ENCODE measurements around the gene PRTG. TPM values are rescaled to one million over a fixed set of nuclear protein-coding genes. Genes with fewer than 3 reads are reported as not detected.
A peak's percentile ranks its signal among the peaks of the same experiment; 100 is the strongest.

Gene PRTG
- polyA plus RNA-seq, 1 of the 3 experiments (the other 2 are of a cell fraction), result 3.0 TPM

- no peaks in the 10 kb centered on the region for H3K9me3 ChIP-seq
- no peaks in the 10 kb centered on the region for H4K20me1 ChIP-seq (ENCODE audit: insufficient read depth)
- no peak overlapping the region for H3K27ac ChIP-seq (ENCODE audit: low read depth in 2 of 2, low read length in 1 of 2)
- H3K27me3 ChIP-seq (ENCODE audit: insufficient read depth), result no peaks in the 10 kb centered on the region
- no peaks in the 10 kb centered on the region for H3K79me2 ChIP-seq (ENCODE audit: insufficient read depth)
- H3K9ac ChIP-seq, result no peak overlapping the region
- H3K4me1 ChIP-seq (ENCODE audit: control insufficient read depth in 1 of 2, insufficient read depth in 2 of 2, low read depth in 1 of 2, low read length in 1 of 2), result peaks cover 0 to 11% of the 10 kb centered on the region in 2 experiments; a peak in 3 of 4 replicates
- no peaks in the 10 kb centered on the region for H3K9me2 ChIP-seq
- no peak overlapping the region for H3K4me2 ChIP-seq
- no peaks in the 10 kb centered on the region for H3F3A ChIP-seq (replicated peaks; ENCODE audit: insufficient read depth)
- 94% methylated on average over 5 of the region's 5 CpGs for WGBS (ENCODE audit: low lambda C conversion rate)
- ChIA-PET POLR2A (no interaction called here), CTCF (no interaction called here)
- TF ChIP-seq ELF1 (IDR thresholded peaks at IDR 0.05), result no peak
- no peak for TF ChIP-seq TEAD4 (IDR thresholded peaks at IDR 0.05; ENCODE audit: borderline replicate concordance, insufficient read depth)
- no peak for TF ChIP-seq RFX5 (IDR thresholded peaks at IDR 0.05; ENCODE audit: low read length)
- TF ChIP-seq USF2 (IDR thresholded peaks at IDR 0.05; ENCODE audit: borderline replicate concordance, low read depth, low read length), result no peak
- TF ChIP-seq TCF12 (IDR thresholded peaks at IDR 0.05), result no peak
- TF ChIP-seq, protein P1, sequence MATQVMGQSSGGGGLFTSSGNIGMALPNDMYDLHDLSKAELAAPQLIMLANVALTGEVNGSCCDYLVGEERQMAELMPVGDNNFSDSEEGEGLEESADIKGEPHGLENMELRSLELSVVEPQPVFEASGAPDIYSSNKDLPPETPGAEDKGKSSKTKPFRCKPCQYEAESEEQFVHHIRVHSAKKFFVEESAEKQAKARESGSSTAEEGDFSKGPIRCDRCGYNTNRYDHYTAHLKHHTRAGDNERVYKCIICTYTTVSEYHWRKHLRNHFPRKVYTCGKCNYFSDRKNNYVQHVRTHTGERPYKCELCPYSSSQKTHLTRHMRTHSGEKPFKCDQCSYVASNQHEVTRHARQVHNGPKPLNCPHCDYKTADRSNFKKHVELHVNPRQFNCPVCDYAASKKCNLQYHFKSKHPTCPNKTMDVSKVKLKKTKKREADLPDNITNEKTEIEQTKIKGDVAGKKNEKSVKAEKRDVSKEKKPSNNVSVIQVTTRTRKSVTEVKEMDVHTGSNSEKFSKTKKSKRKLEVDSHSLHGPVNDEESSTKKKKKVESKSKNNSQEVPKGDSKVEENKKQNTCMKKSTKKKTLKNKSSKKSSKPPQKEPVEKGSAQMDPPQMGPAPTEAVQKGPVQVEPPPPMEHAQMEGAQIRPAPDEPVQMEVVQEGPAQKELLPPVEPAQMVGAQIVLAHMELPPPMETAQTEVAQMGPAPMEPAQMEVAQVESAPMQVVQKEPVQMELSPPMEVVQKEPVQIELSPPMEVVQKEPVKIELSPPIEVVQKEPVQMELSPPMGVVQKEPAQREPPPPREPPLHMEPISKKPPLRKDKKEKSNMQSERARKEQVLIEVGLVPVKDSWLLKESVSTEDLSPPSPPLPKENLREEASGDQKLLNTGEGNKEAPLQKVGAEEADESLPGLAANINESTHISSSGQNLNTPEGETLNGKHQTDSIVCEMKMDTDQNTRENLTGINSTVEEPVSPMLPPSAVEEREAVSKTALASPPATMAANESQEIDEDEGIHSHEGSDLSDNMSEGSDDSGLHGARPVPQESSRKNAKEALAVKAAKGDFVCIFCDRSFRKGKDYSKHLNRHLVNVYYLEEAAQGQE (IDR thresholded peaks at IDR 0.05; ENCODE audit: low read depth, low read length), result no peak
- TF ChIP-seq MXI1 (IDR thresholded peaks at IDR 0.05; ENCODE audit: low read depth, low read length), result no peak
- TF ChIP-seq CHD2 (IDR thresholded peaks at IDR 0.05; ENCODE audit: low read length, partially characterized antibody), result no peak
- no peak overlapping the region for H3K4me3 ChIP-seq (ENCODE audit: low read depth in 2 of 2, low read length in 1 of 2)
- DNase-seq, result no peak
- H3K36me3 ChIP-seq (replicated peaks in 1 of 2; ENCODE audit: control insufficient read depth in 1 of 2, insufficient read depth in 2 of 2, low read length in 1 of 2), result peaks cover 12 to 33% of the 10 kb centered on the region in 2 experiments
- no peak overlapping the region for H2AFZ ChIP-seq (ENCODE audit: low read depth)
Observed at GRCh38 chr15:55681631-55682030, 61.3 kb downstream of the PRTG start.

DNA sequence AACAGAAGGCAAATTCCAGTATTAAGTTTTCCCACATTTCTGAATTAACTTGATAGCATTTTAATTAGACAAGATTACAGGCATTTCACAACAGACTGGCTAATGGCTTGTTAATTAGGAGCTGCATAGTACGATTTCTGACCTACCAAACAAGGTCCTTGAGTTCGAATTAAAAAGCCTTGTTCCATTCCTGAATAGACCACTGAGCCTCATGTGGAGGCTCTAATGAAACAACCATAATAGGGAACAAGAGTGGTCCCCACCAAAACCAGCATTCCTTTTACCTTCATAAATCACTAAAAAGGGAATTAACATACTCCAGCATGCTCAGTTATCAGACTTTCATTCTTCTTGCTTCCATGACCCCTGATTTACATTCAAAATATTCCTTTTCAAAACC, 66.4 kb downstream of the PRTG start:
- CTCF ChIA-PET, result interaction anchor here (2.3 kb wide), 1 partner anchor 28 kb away, joined by 7 read pairs; no protein-coding TSS in a partner anchor
- DNase-seq, result no peak

More for the DNA sequence above, 66.4 kb downstream of the PRTG start:
- TF ChIP-seq GATA2 (CRISPR knock-in tag; IDR thresholded peaks at IDR 0.05), result no peak
- TF ChIP-seq CHD2 (IDR thresholded peaks at IDR 0.05; ENCODE audit: low read length, partially characterized antibody), result no peak
- no peak for TF ChIP-seq CTCF (IDR thresholded peaks at IDR 0.05)
- no peak for TF ChIP-seq POLR2AphosphoS5 (IDR thresholded peaks at IDR 0.05; ENCODE audit: low read depth, low read length)
- Histone ChIP-seq H3K4me3 (ENCODE audit: low read depth in 2 of 2, low read length in 1 of 2) (no peak overlapping the region), H3K4me2 (no peak overlapping the region), H4K20me1 (ENCODE audit: insufficient read depth) (no peaks in the 10 kb centered on the region), H3K27ac (ENCODE audit: low read depth in 2 of 2, low read length in 1 of 2) (peak overlapping the region in 1 of 2 experiments; percentile 11; a peak in 1 of 4 replicates), H3K9me2 (no peaks in the 10 kb centered on the region), H3K9ac (no peak overlapping the region), H3K36me3 (replicated peaks in 1 of 2; ENCODE audit: control insufficient read depth in 1 of 2, insufficient read depth in 2 of 2, low read length in 1 of 2) (peaks cover 9 to 48% of the 10 kb centered on the region in 2 experiments), H3K9me3 (no peaks in the 10 kb centered on the region), H3K79me2 (ENCODE audit: insufficient read depth) (no peaks in the 10 kb centered on the region), H2AFZ (ENCODE audit: low read depth) (no peak overlapping the region), H3K4me1 (ENCODE audit: control insufficient read depth in 1 of 2, insufficient read depth in 2 of 2, low read depth in 1 of 2, low read length in 1 of 2) (no peaks in the 10 kb centered on the region; a peak in 2 of 4 replicates), H3F3A (replicated peaks; ENCODE audit: insufficient read depth) (no peaks in the 10 kb centered on the region), H3K27me3 (ENCODE audit: insufficient read depth) (no peaks in the 10 kb centered on the region)
- 95% methylated on average over 2 of the region's 2 CpGs for WGBS (ENCODE audit: low lambda C conversion rate)
- POLR2A ChIA-PET, result no interaction called here

All from SK-N-SH (cell line).